T-helper 2 cell (primary cell): Measurements from ENCODE around the gene VWA8.
"Not testable (repeated sequence)": the region's sequence is repeated elsewhere in the genome, so short reads cannot be mapped to it uniquely, and the experiment has no call there.

Experiments used
- DNase-seq, 5 experiments: peaks; one replicate each; pipeline versions ENCODE4 v3.0.0 to v3.0.0-alpha.2; 2012 to 2022

VWA8 gene

GRCh38 chr13:41678848-41679247 is 282.1 kb downstream of the VWA8 start:
- no peak for DNase-seq

DNA sequence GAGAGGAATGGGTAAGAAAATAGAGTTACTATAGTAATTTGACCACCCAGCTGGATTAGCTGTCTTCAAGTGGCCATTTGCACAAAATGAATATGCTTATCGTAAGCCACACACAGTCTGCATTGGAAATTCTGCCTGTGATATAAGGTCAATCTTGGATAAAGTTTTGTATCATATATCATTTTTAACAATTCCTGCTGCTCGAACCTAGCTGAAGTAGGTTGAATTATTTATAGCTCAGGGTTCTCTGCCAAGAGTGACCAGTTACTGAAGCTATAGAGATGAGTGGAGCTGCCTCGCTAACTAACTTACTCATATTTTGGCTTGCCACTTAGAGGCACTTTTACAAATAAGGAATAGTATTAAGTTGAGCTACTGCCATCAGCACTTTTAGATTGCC is 282.7 kb downstream of the VWA8 start:
- no peak for DNase-seq

DNA sequence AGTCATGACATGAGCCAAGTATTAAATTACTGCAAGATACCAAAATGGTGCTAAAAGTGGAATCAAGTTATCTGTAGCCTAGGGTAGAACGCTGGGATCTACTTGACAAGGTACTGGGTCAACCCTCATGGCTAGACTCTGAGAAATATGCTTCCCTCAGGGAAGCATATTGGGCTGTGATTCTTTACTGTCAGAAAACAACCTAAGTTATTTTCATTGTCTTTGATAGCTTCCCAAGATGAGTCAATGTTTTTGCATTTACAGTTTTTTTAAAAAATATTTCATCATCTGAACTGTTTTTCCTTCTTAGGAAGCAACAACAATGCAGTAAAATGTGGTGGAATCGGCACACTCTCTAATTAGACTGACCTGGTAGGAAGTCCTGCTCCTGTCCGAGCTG is 285.6 kb downstream of the VWA8 start:
- DNase-seq: no peak

DNA sequence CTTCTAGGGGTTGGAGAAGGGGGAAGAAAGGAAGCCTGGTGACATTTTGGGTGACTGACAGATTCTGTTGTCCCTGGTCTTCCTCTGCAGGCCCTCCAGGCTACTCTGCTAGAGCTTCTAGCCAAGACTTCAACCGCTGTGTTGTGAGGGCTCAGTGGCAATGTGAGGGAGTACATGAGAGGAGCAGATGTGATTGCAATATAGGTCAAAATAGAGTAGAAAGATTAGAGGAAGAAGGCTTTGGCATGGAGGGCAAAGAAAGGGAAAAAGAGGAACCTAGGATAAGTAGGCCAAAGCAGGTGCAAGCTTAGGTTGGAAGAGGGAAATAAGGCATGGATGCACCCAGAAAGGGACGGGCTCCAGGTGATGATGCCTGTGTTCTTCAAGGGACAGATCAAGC is 286.7 kb downstream of the VWA8 start:
- no peak for DNase-seq

DNA sequence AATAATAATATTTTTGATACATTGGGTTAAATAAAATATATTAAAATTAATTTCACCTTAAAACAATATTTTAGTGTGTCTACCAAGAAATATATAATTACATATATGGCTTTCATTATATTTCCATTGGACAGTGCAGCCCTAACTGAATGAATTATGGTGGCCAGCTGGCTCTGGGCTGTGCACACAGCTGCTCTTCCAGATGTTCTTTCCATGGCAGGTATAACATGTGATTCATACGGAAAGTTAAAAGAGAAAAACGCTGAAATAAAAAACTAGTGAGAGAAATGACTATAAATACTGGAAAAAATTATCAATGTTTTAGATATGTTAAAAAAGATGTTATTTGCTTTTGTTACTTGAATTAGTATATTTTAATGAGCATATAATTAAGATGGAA is 287.3 kb downstream of the VWA8 start:
- no peak for DNase-seq

GRCh38 chr13:41670873-41671443 is 290.0 kb downstream of the VWA8 start:
- DNase-seq: no peak

- DNase-seq: peak in 2 of 5 experiments; percentile 4 to 86
These were observed 292.7 kb downstream of the VWA8 start for GRCh38 chr13:41668130-41668757.

GRCh38 chr13:41666644-41667043 is 294.3 kb downstream of the VWA8 start:
- DNase-seq: no peak

DNA sequence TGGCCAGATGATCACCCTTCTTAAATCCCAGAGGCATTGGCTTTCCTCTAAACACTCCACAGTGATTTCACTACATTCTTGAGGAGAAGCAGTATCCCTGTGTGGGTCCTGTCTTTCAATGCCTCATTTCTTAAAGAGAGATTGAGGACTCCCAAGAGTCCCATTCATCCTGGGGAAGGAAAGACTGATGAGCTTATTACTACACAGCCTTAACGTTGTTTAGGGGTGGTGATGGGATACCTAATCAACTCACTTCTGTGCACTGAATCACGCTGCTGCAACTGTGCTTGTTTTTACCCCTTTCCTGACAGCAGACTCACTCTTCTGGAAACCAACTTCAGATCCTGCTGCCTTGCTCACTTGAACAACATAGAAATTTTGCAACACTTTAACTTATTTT is 300.5 kb downstream of the VWA8 start:
- DNase-seq: no peak

DNA sequence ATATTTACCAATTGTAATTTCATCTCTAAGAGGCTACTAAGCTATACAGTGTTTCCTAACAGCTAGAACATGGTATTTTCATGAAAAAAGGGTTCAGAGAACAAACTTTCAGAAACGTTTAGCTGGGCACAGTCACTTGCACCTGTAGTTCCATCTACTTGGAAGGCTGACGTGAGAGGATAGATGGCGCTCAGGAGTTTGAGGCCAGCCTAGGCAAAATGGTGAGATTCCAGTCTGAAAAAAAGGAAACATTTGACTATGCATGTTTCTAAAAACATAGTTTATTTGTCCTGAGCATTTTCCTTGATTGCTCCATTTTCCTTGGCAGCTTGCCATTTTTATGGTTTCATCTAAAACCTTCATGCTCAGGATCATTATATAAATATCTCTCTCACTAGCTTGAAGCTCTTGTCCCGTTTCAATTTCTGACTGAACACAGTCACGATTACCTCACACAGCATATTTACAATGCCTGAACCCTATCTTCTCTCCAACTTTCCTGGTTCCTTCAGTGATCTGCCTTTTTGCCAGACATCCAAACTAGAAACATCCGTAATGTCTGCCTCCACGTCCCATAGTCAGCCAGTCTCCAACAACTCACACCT is 302.8 kb downstream of the VWA8 start:
- DNase-seq: no peak

GRCh38 chr13:41655997-41656396 is 304.9 kb downstream of the VWA8 start:
- DNase-seq: peak in 1 of 5 experiments; percentile 13

- no peak for DNase-seq
These were observed 306.1 kb downstream of the VWA8 start for GRCh38 chr13:41654796-41655195.

DNA sequence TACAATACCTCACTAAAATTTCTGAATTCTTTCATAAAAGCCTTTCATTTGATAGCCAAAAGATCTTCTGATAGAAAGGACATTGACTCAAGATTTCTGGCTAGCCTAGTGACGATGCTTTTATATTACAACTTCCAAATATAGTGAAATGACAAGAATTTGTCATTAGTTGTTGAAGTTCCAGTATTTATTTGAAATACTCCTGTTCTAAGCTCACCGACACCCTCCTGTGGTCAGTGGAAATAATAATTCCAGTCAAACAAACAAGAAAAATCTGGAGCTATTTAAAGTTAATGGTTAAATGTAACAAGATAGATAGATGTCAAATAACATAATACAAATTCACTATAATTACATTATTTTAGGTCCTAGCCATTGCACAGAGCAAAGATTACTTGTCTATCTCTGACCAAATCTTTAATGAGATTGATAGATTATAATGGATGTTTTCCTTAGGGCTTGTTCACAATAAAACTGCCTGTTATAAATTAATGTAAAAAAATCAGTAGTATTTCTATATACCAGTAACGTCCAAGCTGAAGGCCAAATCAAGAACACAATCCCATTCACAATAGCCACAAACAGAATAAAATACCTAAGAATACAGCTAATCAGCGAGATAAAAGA is 308.1 kb downstream of the VWA8 start:
- peak in 2 of 5 experiments; percentile 9 to 56 for DNase-seq

GRCh38 chr13:41651413-41652058 is 309.4 kb downstream of the VWA8 start:
- no peak for DNase-seq

GRCh38 chr13:41650706-41651105 is 310.2 kb downstream of the VWA8 start:
- no peak for DNase-seq

DNA sequence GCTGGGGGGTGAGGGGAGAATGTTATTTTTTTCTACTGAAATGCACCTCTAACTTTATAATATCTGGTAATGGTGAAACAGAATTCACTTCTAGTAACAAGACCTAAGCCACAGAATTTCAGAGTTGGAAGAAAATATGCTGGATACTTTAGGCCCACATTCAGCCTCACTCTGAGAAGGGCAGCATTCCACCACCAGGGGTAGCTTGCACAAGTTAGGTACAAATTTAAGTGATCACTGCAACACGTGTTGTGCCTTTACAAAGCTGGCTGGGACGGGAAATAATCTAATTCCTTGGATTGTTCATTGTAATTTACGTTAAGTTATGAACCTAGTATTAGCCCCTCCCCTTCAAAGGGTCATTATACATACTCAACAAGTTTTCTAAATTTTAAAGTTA is 311.2 kb downstream of the VWA8 start:
- DNase-seq: peak in 1 of 5 experiments; percentile 15

- DNase-seq: no peak
These were observed 312.5 kb downstream of the VWA8 start for GRCh38 chr13:41648314-41648935.

DNA sequence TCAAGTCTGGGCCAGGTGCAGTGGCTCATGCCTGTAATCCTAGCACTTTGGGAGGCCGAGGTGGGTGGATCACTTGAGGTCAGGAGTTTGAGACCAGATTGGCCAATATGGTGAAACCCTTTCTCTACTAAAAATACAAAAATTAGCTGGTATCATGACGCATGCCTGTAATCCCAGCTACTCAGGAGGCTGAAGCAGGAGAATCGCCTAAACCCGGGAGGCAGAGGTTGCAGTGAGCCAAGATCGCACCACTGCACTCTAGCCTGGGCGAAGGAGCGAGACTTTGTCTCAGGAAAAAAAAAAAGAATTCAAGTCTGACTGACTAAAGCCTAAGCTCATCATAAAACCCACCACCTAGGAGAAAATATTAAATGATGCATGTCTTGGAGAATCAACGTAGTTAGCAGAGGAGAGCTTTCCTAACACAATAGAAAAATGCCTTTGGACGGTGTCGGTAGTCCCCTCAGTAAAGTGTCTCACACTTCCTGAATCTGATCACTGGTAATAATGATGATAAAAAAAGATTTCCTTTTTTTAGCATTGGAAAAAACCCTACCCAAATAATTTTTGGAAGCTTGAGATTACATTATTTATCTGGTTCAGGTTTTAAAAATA is 313.1 kb downstream of the VWA8 start:
- DNase-seq: not testable (repeated sequence)

DNA sequence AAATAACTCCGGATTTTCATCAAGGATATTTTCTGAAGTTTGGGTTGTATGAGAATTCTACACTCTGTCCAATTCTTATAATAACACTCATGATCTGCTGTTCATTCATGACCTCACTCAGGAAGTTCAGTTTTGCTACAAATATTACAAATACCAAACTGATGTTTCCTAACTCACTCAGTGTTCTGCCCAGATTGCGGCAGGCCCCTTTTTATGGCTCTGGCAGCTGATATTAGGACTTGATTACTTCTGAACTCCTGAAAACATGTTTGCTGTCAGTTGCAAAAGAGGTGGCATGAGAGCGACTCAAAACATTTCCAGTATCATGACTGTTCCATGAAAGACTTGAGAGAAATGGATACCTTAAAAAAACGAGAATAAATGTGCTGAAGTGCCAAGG is 315.6 kb downstream of the VWA8 start:
- no peak for DNase-seq

DNA sequence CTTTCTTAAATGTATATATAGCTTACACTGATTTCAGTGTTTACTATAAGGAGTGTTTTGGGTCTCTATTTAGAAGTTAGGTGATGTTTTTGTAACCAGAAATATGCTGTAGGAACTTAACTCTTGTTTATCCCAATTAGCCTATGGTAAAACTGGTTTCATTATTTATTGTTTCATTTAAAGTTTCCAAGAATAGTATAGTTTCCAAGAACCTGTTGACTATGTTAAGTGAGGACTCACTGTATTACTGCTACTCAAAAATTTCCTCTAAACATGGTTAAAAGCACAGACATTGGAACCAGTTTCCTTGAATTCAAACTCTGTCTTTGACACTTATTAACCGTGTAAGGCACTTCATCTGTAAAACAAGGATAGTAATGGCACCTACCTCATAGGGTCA is 316.2 kb downstream of the VWA8 start:
- DNase-seq: no peak

GRCh38 chr13:41643507-41643906 is 317.4 kb downstream of the VWA8 start:
- no peak for DNase-seq

DNA sequence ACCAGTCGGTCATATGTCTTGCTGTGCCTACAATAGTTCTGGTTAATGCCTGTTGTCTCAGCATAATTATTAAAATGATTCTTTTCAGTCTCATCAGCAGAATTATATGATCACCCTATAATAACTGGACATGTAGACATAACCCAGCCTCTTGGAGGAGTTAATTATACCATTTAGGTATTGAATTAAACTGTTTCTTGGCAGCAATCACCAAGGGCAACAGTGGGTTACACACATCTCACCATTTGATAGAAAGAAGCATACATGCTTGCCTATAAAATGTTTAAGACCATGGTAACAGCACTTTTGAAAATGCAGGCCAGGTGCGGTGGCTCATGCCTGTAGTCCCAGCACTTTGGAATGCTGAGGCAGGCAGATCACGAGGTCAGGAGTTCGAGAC is 318.9 kb downstream of the VWA8 start:
- no peak for DNase-seq

GRCh38 chr13:41641429-41641828 is 319.5 kb downstream of the VWA8 start:
- no peak for DNase-seq
